HepG2 (cell line): ENCODE data around the gene NHSL1. TPM values are rescaled to one million over a fixed set of nuclear protein-coding genes. Genes with fewer than 3 reads are reported as not detected.
A peak's percentile ranks its signal among the peaks of the same experiment; 100 is the strongest.

Source experiments
- ATF3 ChIP-seq: sonication (generic); formaldehyde crosslinking; IDR thresholded peaks from 2 replicates; pipeline ENCODE4 v1.4.0; 2020; ENCODE audit warnings: missing genetic modification reagents
- CAMTA2 ChIP-seq: sonication (generic); formaldehyde crosslinking; IDR thresholded peaks from 2 replicates; pipeline ENCODE4 v1.4.0; 2020; ENCODE audit warnings: mild to moderate bottlenecking, missing genetic modification reagents, borderline replicate concordance
- ELF3 ChIP-seq: IDR thresholded peaks from 2 replicates; pipeline ENCODE4 v1.6.1; 2016; ENCODE audit warnings: missing genetic modification reagents, missing compliant biosample characterization
- ERF ChIP-seq: IDR thresholded peaks from 2 replicates; pipeline ENCODE4 v1.6.1; 2018; ENCODE audit warnings: missing biosample characterization, missing genetic modification reagents
- FLYWCH1 ChIP-seq: sonication (generic); formaldehyde crosslinking; IDR thresholded peaks from 2 replicates; pipeline ENCODE4 v1.8.1; 2023; ENCODE audit warnings: mild to moderate bottlenecking, missing genetic modification reagents
- RFXANK ChIP-seq: IDR thresholded peaks from 2 replicates; pipeline ENCODE4 v1.6.1; 2016
- SKI ChIP-seq: fragments of 450-650 bp; IDR thresholded peaks from one replicate; pipeline ENCODE4 v1.6.1; 2018; ENCODE audit warnings: mild to moderate bottlenecking; ENCODE audit not compliant: partially characterized antibody
- SMARCE1 ChIP-seq: fragments of 450-650 bp; IDR thresholded peaks from 2 replicates; pipeline ENCODE4 v1.6.1; 2017; ENCODE audit warnings: borderline replicate concordance
- THAP7 ChIP-seq: sonication (generic); formaldehyde crosslinking; IDR thresholded peaks from 2 replicates; pipeline ENCODE4 v1.8.1; 2023; ENCODE audit warnings: mild to moderate bottlenecking, missing genetic modification reagents
- YEATS4 ChIP-seq: sonication (generic); formaldehyde crosslinking; IDR thresholded peaks from 2 replicates; pipeline ENCODE4 v1.4.0; 2020; ENCODE audit warnings: missing genetic modification reagents, borderline replicate concordance
- ZFP90 ChIP-seq: sonication (generic); formaldehyde crosslinking; IDR thresholded peaks from 2 replicates; pipeline ENCODE4 v1.8.0; 2022; ENCODE audit warnings: missing genetic modification reagents, mild to moderate bottlenecking, inconsistent platforms, borderline replicate concordance
- ZMAT3 ChIP-seq: sonication (generic); formaldehyde crosslinking; conservative IDR thresholded peaks from 2 replicates; pipeline ENCODE4 v1.7.0; 2021; ENCODE audit warnings: missing genetic modification reagents
- ZMAT5 ChIP-seq: sonication (generic); formaldehyde crosslinking; IDR thresholded peaks from 2 replicates; pipeline ENCODE4 v1.5.0; 2020; ENCODE audit warnings: mild to moderate bottlenecking, low read depth, missing genetic modification reagents, borderline replicate concordance
- ZNF143 ChIP-seq: sonication (generic); formaldehyde crosslinking; IDR thresholded peaks from 2 replicates; pipeline ENCODE4 v1.4.0; 2020; ENCODE audit warnings: missing genetic modification reagents
- ZNF260 ChIP-seq: sonication (generic); formaldehyde crosslinking; IDR thresholded peaks from 2 replicates; pipeline ENCODE4 v1.4.0; 2020; ENCODE audit warnings: missing genetic modification reagents, low read depth, mild to moderate bottlenecking, borderline replicate concordance
- ZNF30 ChIP-seq: sonication (generic); formaldehyde crosslinking; IDR thresholded peaks from 2 replicates; pipeline ENCODE4 v1.5.0; 2020; ENCODE audit warnings: mild to moderate bottlenecking, missing genetic modification reagents
- ZNF331 ChIP-seq: sonication (generic); formaldehyde crosslinking; IDR thresholded peaks from 2 replicates; pipeline ENCODE4 v1.4.0; 2020; ENCODE audit warnings: missing genetic modification reagents
- ZNF547 ChIP-seq: sonication (generic); formaldehyde crosslinking; IDR thresholded peaks from 2 replicates; pipeline ENCODE4 v1.5.1; 2020; ENCODE audit warnings: mild to moderate bottlenecking, missing genetic modification reagents
- ZNF556 ChIP-seq: sonication (generic); formaldehyde crosslinking; IDR thresholded peaks from 2 replicates; pipeline ENCODE4 v1.4.0; 2020; ENCODE audit warnings: mild to moderate bottlenecking, missing genetic modification reagents, borderline replicate concordance
- ZNF570 ChIP-seq: sonication (generic); formaldehyde crosslinking; IDR thresholded peaks from 2 replicates; pipeline ENCODE4 v1.4.0; 2020; ENCODE audit warnings: mild to moderate bottlenecking, missing genetic modification reagents, borderline replicate concordance
- ZNF614 ChIP-seq: IDR thresholded peaks from 2 replicates; pipeline ENCODE4 v1.6.1; 2018; ENCODE audit warnings: missing biosample characterization, missing genetic modification reagents, inconsistent platforms, borderline replicate concordance
- ZNF644 ChIP-seq: IDR thresholded peaks from 2 replicates; pipeline ENCODE4 v1.6.1; 2016; ENCODE audit warnings: low read depth
- ZNF710 ChIP-seq: sonication (generic); formaldehyde crosslinking; IDR thresholded peaks from 2 replicates; pipeline ENCODE4 v1.5.0; 2020; ENCODE audit warnings: mild to moderate bottlenecking, missing genetic modification reagents, borderline replicate concordance
- ZSCAN12 ChIP-seq: sonication (generic); formaldehyde crosslinking; IDR thresholded peaks from 2 replicates; pipeline ENCODE4 v1.9.0; 2021; ENCODE audit warnings: mild to moderate bottlenecking, missing genetic modification reagents
- polyA plus RNA-seq, 8 experiments: library from polyadenylated mRNA; depleted of rRNA in 3 of 8; stranded (reverse) in 7 of 8; unstranded in 1 of 8; fragments of >200 nt; fragmentation: Illumina TruSeq in 4 of 8; extraction: Trizol in 4 of 8; gene quantifications; 2 replicates each; pipeline versions ENCODE4 v1.2.1 to v1.2.3, GENCODE V29; 2011 to 2016; ENCODE audit warnings: low read depth in 4 of 8, missing spikeins in 1 of 8, mixed read lengths in 1 of 8; ENCODE audit not compliant: insufficient read depth in 1 of 8
- total RNA-seq, 5 experiments: library from RNA; depleted of rRNA; stranded (reverse); fragments of >200 nt; fragmentation: Illumina TruSeq; extraction: Trizol; gene quantifications; 2 replicates each; pipeline ENCODE4 v1.2.3, GENCODE V29; 2016; ENCODE audit warnings: low read depth in 1 of 5
- TF ChIP-seq, protein P1 (sequence below): sonication (generic); formaldehyde crosslinking; conservative IDR thresholded peaks from 2 replicates; pipeline ENCODE4 v1.8.0; 2022; ENCODE audit warnings: mild to moderate bottlenecking, moderate library complexity, missing genetic modification reagents

NHSL1 gene
- total and polyA plus RNA-seq, 2 of the 13 experiments (the other 11 are each of a cell fraction or from before 2014, with no cell fraction given) = 24.9 to 53.6 TPM

GRCh38 chr6:138541823-138542481 lies 42.7 kb upstream of the NHSL1 start (continued):
- no peak for TF ChIP-seq ZFP90
- TF ChIP-seq CAMTA2 (CRISPR knock-in tag) = no peak
- 0 out of 2 replicates have a peak, but pooled peaks have one; percentile 3 for TF ChIP-seq ZNF614
- no peak for TF ChIP-seq ZNF260 (CRISPR knock-in tag)
- no peak for TF ChIP-seq ATF3 (CRISPR knock-in tag)
- TF ChIP-seq SKI = no peak
- no peak for TF ChIP-seq ZNF570
- no peak for TF ChIP-seq ZNF30 (CRISPR knock-in tag)
- TF ChIP-seq, protein P1, sequence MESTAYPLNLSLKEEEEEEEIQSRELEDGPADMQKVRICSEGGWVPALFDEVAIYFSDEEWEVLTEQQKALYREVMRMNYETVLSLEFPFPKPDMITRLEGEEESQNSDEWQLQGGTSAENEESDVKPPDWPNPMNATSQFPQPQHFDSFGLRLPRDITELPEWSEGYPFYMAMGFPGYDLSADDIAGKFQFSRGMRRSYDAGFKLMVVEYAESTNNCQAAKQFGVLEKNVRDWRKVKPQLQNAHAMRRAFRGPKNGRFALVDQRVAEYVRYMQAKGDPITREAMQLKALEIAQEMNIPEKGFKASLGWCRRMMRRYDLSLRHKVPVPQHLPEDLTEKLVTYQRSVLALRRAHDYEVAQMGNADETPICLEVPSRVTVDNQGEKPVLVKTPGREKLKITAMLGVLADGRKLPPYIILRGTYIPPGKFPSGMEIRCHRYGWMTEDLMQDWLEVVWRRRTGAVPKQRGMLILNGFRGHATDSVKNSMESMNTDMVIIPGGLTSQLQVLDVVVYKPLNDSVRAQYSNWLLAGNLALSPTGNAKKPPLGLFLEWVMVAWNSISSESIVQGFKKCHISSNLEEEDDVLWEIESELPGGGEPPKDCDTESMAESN (CRISPR knock-in tag) = 0 out of 2 replicates have a peak, but pooled peaks have one; percentile 9
- no peak for TF ChIP-seq THAP7 (CRISPR knock-in tag)
- TF ChIP-seq ZNF710 (CRISPR knock-in tag) = 0 out of 2 replicates have a peak, but pooled peaks have one; percentile 13
- TF ChIP-seq ZNF556 (CRISPR knock-in tag) = no peak
- no peak for TF ChIP-seq ZMAT3 (CRISPR knock-in tag)
- no peak for TF ChIP-seq ZNF143 (CRISPR knock-in tag)
- no peak for TF ChIP-seq ZNF331
- no peak for TF ChIP-seq ZNF547
- no peak for TF ChIP-seq ERF (CRISPR knock-in tag)
- TF ChIP-seq YEATS4 (CRISPR knock-in tag) = no peak
- TF ChIP-seq ZNF644 (CRISPR knock-in tag) = no peak; the same call in 1 of the 2 replicates
- no peak for TF ChIP-seq ZMAT5 (CRISPR knock-in tag)
- TF ChIP-seq ZSCAN12 (CRISPR knock-in tag) = no peak
- no peak for TF ChIP-seq FLYWCH1 (CRISPR knock-in tag)
- no peak for TF ChIP-seq ELF3 (CRISPR knock-in tag)
- no peak for TF ChIP-seq SMARCE1
- TF ChIP-seq RFXANK = no peak
